ENCODE measurements around the gene TRAPPC14. TPM values are rescaled to one million over a fixed set of nuclear protein-coding genes. Genes with fewer than 3 reads are reported as not detected.

TRAPPC14 gene
- total and polyA plus RNA-seq, 9 of the 15 experiments (the other 6 are each of a cell fraction or from before 2014, with no cell fraction given) = 0.42 to 45.9 (median 18.2) TPM

GRCh38 chr7:100148559-100149328, 9.8 kb downstream of the TRAPPC14 start, which contains the start of gene LAMTOR4 (continued):
- TF ChIP-seq ZBTB2 (IDR thresholded peaks at IDR 0.05) (peak; percentile 89), MLLT1 (IDR thresholded peaks at IDR 0.05) (peak; percentile 58 to 73; a peak in 3 of 4 replicates), TRIM25 (IDR thresholded peaks at IDR 0.05; ENCODE audit: borderline replicate concordance) (peak; percentile 89; the same call in 1 of the 2 replicates), CXXC5 (CRISPR knock-in tag; IDR thresholded peaks at IDR 0.05) (peak; percentile 83), FOXA3 (CRISPR knock-in tag; conservative IDR thresholded peaks at IDR 0.05 in 1 of 2, IDR thresholded peaks at IDR 0.05 in 1 of 2) (no peak), JUND (IDR thresholded peaks at IDR 0.05; ENCODE audit: borderline replicate concordance, low read depth, low read length) (0 out of 2 replicates have a peak, but pooled peaks have one; percentile 20), JUND (tag; IDR thresholded peaks at IDR 0.05; ENCODE audit: borderline replicate concordance, low read depth, low read length) (no peak; the same call in 2 of the 3 replicates), GABPA (tag; conservative IDR thresholded peaks at IDR 0.05; ENCODE audit: low read depth) (peak; percentile 86), SMARCA5 (IDR thresholded peaks at IDR 0.05) (no peak), ZNF586 (CRISPR knock-in tag; conservative IDR thresholded peaks at IDR 0.05) (no peak), CHD4 (IDR thresholded peaks at IDR 0.05; ENCODE audit: insufficient read depth, insufficient replicate concordance, low read depth, low read length, poor library complexity, severe bottlenecking) (no peak), E2F8 (IDR thresholded peaks at IDR 0.05; ENCODE audit: low read depth, partially characterized antibody) (peak; percentile 82), XRCC3 (IDR thresholded peaks at IDR 0.05) (no peak), FIP1L1 (IDR thresholded peaks at IDR 0.05; ENCODE audit: low read depth, low read length, poor library complexity, severe bottlenecking) (peak; percentile 24), TAF7 (tag; IDR thresholded peaks at IDR 0.05) (peak; percentile 80; the same call in 1 of the 2 replicates), CTCF (IDR thresholded peaks at IDR 0.05 in 2 of 3, conservative IDR thresholded peaks at IDR 0.05 in 1 of 3; ENCODE audit: insufficient read depth in 2 of 3, low read depth in 1 of 3, low read length in 3 of 3) (peak in 1 of 3 experiments; percentile 6; a peak in 1 of 6 replicates)
